Common myeloid progenitor, CD34-positive (primary cell): ENCODE data around the gene LIPH.
A peak's percentile ranks its signal among the peaks of the same experiment; 100 is the strongest.
"Not testable (repeated sequence)": the region's sequence is repeated elsewhere in the genome, so short reads cannot be mapped to it uniquely, and the experiment has no call there.

Experiments used
- CTCF ChIA-PET: fragments of 350-600 bp; sonication (Branson Sonifier 250); formaldehyde crosslinking; loops from one replicate; lab custom pipeline; 2021; ENCODE audit warnings: antibody characterized with exemption; lab: Charles Lee
- POLR2A ChIA-PET: fragments of 350-600 bp; sonication (Branson Sonifier 250); formaldehyde crosslinking; loops from one replicate; lab custom pipeline; 2021; ENCODE audit warnings: antibody characterized with exemption; lab: Charles Lee
- DNase-seq, 3 donors: peaks; one replicate each; pipeline versions ENCODE4 v3.0.0 to v3.0.0-alpha.2; 2013
- H3K27ac ChIP-seq, 2 experiments: 1 replicate in 1 of 2; 2 replicates in 1 of 2; pipeline ENCODE4 v1.7.0; 2013; ENCODE audit warnings: inconsistent platforms in 2 of 2, low read length in 2 of 2, mild to moderate bottlenecking in 2 of 2, low read depth in 1 of 2, moderate library complexity in 1 of 2; ENCODE audit not compliant: severe bottlenecking in 2 of 2, insufficient read depth in 1 of 2, poor library complexity in 1 of 2
- H3K27me3 ChIP-seq, 5 experiments: replicated peaks in 2 of 5; 1 replicate in 3 of 5; 2 replicates in 2 of 5; pipeline versions ENCODE4 v1.6.1 to v1.7.0; 2013; ENCODE audit warnings: low read length in 4 of 5, mild to moderate bottlenecking in 2 of 5, moderate library complexity in 2 of 5, inconsistent platforms in 1 of 5; ENCODE audit not compliant: insufficient read depth in 5 of 5, control insufficient read depth in 4 of 5
- H3K36me3 ChIP-seq, 4 experiments: 1 replicate in 2 of 4; 2 replicates in 2 of 4; pipeline versions ENCODE4 v1.6.1 to v1.7.0; 2013; ENCODE audit warnings: low read length in 3 of 4, control low read depth in 1 of 4, mild to moderate bottlenecking in 1 of 4; ENCODE audit not compliant: control insufficient read depth in 4 of 4, insufficient read depth in 4 of 4
- H3K4me1 ChIP-seq, 4 experiments: 1 replicate in 3 of 4; 2 replicates in 1 of 4; pipeline versions ENCODE4 v1.6.1 to v1.7.1; 2013; ENCODE audit warnings: low read length in 3 of 4, mild to moderate bottlenecking in 3 of 4, control low read depth in 1 of 4, inconsistent platforms in 1 of 4, moderate library complexity in 1 of 4; ENCODE audit not compliant: control insufficient read depth in 4 of 4, insufficient read depth in 4 of 4; ENCODE audit errors: control extremely low read depth in 1 of 4
- H3K4me3 ChIP-seq, 7 experiments: 1 replicate in 4 of 7; 2 replicates in 3 of 7; pipeline versions ENCODE4 v1.5.1 to v1.7.0; 2013; ENCODE audit warnings: mild to moderate bottlenecking in 7 of 7, low read length in 6 of 7, moderate library complexity in 6 of 7, inconsistent platforms in 2 of 7, low read depth in 2 of 7, control low read depth in 1 of 7; ENCODE audit not compliant: insufficient read depth in 4 of 7, control insufficient read depth in 1 of 7; ENCODE audit errors: extremely low read depth in 1 of 7
- H3K9me3 ChIP-seq, 5 experiments: 1 replicate in 4 of 5; 2 replicates in 1 of 5; pipeline versions ENCODE4 v1.6.1 to v1.7.1; 2013; ENCODE audit warnings: low read length in 4 of 5, mild to moderate bottlenecking in 2 of 5, inconsistent platforms in 1 of 5, low read depth in 1 of 5, moderate library complexity in 1 of 5; ENCODE audit not compliant: control insufficient read depth in 4 of 5, insufficient read depth in 2 of 5; ENCODE audit errors: control extremely low read depth in 1 of 5
- WGBS: methylation state at CpG from one replicate; pipeline ENCODE4 v1.1.5; 2013; ENCODE audit not compliant: insufficient coverage; 5-methylcytosine and 5-hydroxymethylcytosine counted together

Gene LIPH

DNA sequence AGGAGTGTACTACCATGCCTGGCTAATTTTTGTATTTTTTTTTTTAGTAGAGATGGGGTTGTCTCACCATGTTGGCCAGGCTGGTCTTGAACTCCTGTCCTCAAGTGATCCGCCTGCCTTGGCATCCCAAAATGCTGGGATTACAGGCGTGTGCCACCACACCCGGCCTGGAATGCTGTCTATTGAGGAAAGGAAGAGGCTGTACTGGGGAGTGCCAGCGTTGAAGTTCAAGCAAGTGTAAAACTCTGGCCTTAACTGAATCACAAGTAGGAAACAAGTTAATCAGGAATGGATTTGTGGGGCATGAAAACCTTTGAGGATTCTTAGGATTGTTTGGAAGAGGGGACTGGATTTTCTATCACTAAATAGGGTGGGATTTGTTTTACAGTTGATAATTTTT lies 32.3 kb upstream of the LIPH start:
- no peaks in the 10 kb centered on the region for H3K27me3 ChIP-seq
- ChIA-PET CTCF (interaction anchor here (7.0 kb wide), 1 partner anchor 11 kb away, joined by 40 read pairs; no protein-coding TSS in a partner anchor), POLR2A (no interaction called here)
- no peak for DNase-seq
- no peaks in the 10 kb centered on the region for H3K36me3 ChIP-seq
- H3K4me3 ChIP-seq, result no peak overlapping the region
- no peaks in the 10 kb centered on the region for H3K9me3 ChIP-seq
- WGBS, result 91% methylated on average over 4 of the region's 4 CpGs
- peaks cover 7 to 33% (median 25%) of the 10 kb centered on the region in 4 experiments for H3K4me1 ChIP-seq
- no peak overlapping the region for H3K27ac ChIP-seq

DNA sequence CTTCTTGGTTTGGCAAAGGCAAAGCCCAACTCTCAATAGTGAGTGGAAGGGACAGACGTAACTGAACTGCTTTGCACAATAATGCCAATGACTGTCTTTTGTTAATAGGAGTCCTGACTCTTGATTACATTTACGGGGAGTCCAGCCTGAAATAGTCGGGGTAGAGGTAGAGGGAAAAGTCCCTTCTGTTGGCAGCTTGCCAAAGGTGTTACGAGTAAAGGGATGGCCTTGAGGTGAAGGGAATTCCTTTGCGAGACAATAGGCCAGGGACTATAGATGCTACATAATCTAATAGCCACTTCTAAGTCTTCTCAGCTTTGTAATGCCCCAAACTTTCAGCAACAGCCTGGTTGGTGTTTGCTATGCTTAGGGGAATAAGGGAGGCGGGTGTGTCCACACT lies 31.5 kb upstream of the LIPH start:
- CTCF ChIA-PET, result interaction anchor here (7.0 kb wide), 1 partner anchor 10 kb away, joined by 40 read pairs; no protein-coding TSS in a partner anchor
- peaks cover 7 to 33% (median 25%) of the 10 kb centered on the region in 4 experiments for H3K4me1 ChIP-seq
- H3K4me3 ChIP-seq, result no peak overlapping the region
- H3K27ac ChIP-seq, result no peak overlapping the region
- H3K27me3 ChIP-seq, result no peaks in the 10 kb centered on the region
- POLR2A ChIA-PET, result no interaction called here
- no peak for DNase-seq
- H3K9me3 ChIP-seq, result no peaks in the 10 kb centered on the region
- no peaks in the 10 kb centered on the region for H3K36me3 ChIP-seq
- WGBS, result 95% methylated on average over 4 of the region's 6 CpGs

DNA sequence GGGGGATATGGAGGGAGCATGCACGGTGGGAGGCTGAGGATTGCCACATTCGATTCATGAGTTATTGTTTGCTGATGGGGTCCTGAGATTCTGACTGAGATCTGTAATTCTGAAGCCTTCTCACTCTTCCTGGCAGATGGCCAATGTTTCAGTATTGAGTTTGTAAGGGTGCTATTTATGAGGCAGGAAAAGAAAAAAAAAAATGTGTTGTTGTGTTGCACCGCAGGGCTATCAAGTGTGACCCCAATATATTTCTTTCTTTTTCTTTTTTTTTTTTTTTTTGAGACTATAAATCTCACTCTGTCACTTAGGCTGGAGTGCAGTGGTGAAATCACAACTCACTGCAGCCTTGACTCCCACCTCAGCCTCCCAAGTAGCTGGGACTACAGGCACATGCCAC lies 30.5 kb upstream of the LIPH start:
- no CpG with 5 or more reads among the region's 3 CpGs for WGBS
- no peaks in the 10 kb centered on the region for H3K36me3 ChIP-seq
- POLR2A ChIA-PET, result no interaction called here
- no peak overlapping the region for H3K27ac ChIP-seq
- peak; percentile 50 to 81 (median 79) for DNase-seq
- no peaks in the 10 kb centered on the region for H3K27me3 ChIP-seq
- H3K4me3 ChIP-seq, result peak overlapping the region in 1 of 7 experiments; percentile 20
- CTCF ChIA-PET, result interaction anchor here (7.0 kb wide), 1 partner anchor 9 kb away, joined by 40 read pairs; no protein-coding TSS in a partner anchor
- no peaks in the 10 kb centered on the region for H3K9me3 ChIP-seq
- peaks cover 7 to 30% (median 24%) of the 10 kb centered on the region in 4 experiments for H3K4me1 ChIP-seq

DNA sequence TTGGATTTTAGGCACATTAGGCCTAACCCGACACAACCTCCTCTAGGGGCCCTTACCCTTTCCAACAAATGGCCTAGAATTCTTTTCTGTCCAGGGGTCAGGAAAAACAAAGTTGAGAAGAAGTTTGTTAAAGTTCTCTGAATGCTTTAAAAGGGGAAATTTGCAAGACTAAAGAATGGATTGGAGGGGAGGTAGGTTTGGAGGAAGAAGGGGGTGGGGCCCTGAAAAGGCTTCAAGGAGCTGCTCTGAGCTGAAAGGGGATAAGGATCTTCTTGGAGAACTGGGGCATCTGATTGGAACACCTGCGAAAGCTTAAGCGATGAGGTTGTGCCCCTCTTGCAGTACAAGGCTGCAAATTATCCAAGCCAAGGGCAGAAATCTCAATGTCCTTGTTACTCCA lies 29.8 kb upstream of the LIPH start:
- Histone ChIP-seq H3K9me3 (no peaks in the 10 kb centered on the region), H3K4me1 (peaks cover 7 to 29% (median 23%) of the 10 kb centered on the region in 4 experiments), H3K4me3 (no peak overlapping the region), H3K36me3 (no peaks in the 10 kb centered on the region), H3K27ac (no peak overlapping the region), H3K27me3 (no peaks in the 10 kb centered on the region)
- WGBS, result 83% methylated on average over 2 of the region's 3 CpGs
- ChIA-PET CTCF (interaction anchor here (7.0 kb wide), 1 partner anchor 8 kb away, joined by 40 read pairs; no protein-coding TSS in a partner anchor), POLR2A (no interaction called here)
- no peak for DNase-seq

DNA sequence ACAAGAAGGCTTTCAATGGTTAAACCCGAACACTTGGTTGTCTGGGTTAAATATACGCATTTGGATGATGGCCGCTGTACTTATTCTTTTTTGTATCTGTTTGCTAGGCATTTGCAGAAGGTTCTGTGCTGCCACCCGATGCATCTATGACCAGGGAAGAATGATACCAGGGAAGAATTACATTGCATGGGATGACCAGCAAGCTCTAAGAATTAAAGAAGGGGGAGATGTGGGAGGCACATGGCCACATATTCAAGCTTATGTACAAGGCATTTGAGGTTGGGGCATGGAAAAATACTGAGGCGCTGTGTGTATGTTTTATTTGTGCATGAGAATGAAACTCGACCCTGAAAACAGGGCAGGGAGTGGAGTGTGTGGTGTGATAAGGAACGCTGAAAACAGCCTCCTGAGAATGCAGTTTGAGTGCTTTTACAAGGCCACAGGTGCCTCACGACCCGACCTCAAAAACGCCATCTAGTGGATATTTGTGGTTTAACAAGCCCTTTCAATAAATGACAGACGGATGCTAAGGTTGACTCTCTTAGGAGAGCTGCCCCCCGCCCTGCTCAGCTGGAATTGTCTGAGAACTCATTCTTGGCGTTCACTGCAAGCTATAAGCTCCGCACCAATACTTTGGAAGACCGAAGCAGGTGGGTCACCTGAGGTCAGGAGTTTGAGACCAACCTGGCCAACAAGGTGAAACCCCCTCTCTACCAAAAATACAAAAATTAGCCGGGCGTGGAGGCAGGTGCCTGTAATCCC lies 22.9 kb upstream of the LIPH start:
- H3K4me1 ChIP-seq, result not testable (repeated sequence)
- peak; percentile 71 to 87 (median 82) for DNase-seq
- CTCF ChIA-PET, result interaction anchor here (0.6 to 4.8 kb wide), 10 partner anchors 9 to 1000 kb away, joined by 3 to 40 read pairs (median 4); partner anchors contain the start of gene SENP2

DNA sequence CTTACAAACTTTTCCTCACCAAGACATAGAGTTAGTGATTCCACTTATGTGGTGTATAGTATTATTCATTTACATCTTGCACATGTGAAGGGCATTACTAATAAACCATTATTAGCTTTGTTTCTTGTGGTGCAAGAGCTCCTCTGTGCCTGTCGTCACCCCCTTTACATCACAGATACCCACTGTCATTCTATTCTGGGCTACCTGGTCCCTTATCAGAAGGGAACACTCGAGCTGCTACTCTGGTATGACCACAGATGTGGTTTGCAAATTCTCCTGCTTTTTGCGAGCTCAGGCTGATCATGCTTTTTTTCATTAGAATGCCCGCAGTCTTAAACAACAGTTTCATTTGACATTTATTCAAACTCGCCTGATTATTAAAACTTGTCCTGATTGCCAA lies 19.8 kb upstream of the LIPH start:
- Histone ChIP-seq H3K27ac (no peak overlapping the region), H3K27me3 (no peaks in the 10 kb centered on the region), H3K36me3 (no peaks in the 10 kb centered on the region), H3K4me3 (no peak overlapping the region), H3K9me3 (peaks cover 0 to 3% (median 2%) of the 10 kb centered on the region in 5 experiments), H3K4me1 (peaks cover 0 to 3% (median 0%) of the 10 kb centered on the region in 4 experiments)
- ChIA-PET CTCF (interaction anchor here (1.1 to 4.8 kb wide), 4 partner anchors 10 to 112 kb away, joined by 6 to 40 read pairs (median 14); partner anchors contain the start of gene SENP2), POLR2A (no interaction called here)
- 36% methylated on average over 5 of the region's 5 CpGs for WGBS
- peak; percentile 74 to 91 (median 80) for DNase-seq

More for the DNA sequence above, 22.9 kb upstream of the LIPH start:
- H3K9me3 ChIP-seq, H3K4me3 ChIP-seq, H3K27ac ChIP-seq, H3K27me3 ChIP-seq, H3K36me3 ChIP-seq, POLR2A ChIA-PET: not testable (repeated sequence)
- WGBS, result 35% methylated on average over 16 of the region's 17 CpGs

DNA sequence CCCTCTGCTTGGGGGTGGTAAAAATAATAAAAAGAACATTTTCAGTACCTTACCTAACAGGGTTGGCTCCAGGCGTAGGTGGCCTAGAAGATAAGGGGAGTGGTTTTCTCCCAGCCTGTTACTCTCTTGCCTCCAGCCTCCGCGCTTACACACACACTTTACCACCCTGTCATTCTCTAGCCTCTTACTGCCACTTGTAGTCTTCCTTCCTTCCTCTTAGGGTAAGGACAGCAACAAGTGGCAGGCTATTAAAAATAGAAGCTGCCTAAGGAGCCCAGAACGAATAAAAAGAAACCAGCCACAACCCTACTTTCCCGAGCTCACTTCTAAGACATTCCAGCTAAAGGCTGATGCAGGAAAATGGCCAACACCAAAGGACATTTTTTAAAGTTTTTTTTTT lies 9.6 kb upstream of the LIPH start:
- no peaks in the 10 kb centered on the region for H3K36me3 ChIP-seq
- no peaks in the 10 kb centered on the region for H3K9me3 ChIP-seq
- no peaks in the 10 kb centered on the region for H3K27me3 ChIP-seq
- CTCF ChIA-PET, result interaction anchor here (0.6 to 5.8 kb wide), 4 partner anchors 10 to 101 kb away, joined by 3 to 38 read pairs (median 6); no protein-coding TSS in a partner anchor
- H3K4me1 ChIP-seq, result peaks cover 4 to 21% (median 20%) of the 10 kb centered on the region in 4 experiments
- WGBS, result 0% methylated on average over 3 of the region's 5 CpGs
- DNase-seq, result peak in 2 of 3 donors; percentile 50 to 69
- H3K27ac ChIP-seq, result peak overlapping the region in 1 of 2 experiments; percentile 68
- POLR2A ChIA-PET, result interaction anchor here (1.1 kb wide), 1 partner anchor 24 kb away, joined by 5 read pairs; the partner anchor contains the start of gene SENP2
- peak overlapping the region in 4 of 7 experiments; percentile 43 to 65 (median 54) for H3K4me3 ChIP-seq
